ELR (cell line): ENCODE measurements around the gene OR13D1.
"Not testable (repeated sequence)": the region's sequence is repeated elsewhere in the genome, so short reads cannot be mapped to it uniquely, and the experiment has no call there.

Source experiments
- DNase-seq: peaks from one replicate; pipeline ENCODE4 v3.0.0-alpha.2; 2015; ENCODE audit warnings: low read depth

The OR13D1 gene

GRCh38 chr9:104694218-104694617 is at the start of gene OR13D1:
Gene OR13D1, plus strand, starts transcription at chr9:104694518. Its CDS starts 0 bp downstream, at chr9:104694518.
- no peak for DNase-seq

DNA sequence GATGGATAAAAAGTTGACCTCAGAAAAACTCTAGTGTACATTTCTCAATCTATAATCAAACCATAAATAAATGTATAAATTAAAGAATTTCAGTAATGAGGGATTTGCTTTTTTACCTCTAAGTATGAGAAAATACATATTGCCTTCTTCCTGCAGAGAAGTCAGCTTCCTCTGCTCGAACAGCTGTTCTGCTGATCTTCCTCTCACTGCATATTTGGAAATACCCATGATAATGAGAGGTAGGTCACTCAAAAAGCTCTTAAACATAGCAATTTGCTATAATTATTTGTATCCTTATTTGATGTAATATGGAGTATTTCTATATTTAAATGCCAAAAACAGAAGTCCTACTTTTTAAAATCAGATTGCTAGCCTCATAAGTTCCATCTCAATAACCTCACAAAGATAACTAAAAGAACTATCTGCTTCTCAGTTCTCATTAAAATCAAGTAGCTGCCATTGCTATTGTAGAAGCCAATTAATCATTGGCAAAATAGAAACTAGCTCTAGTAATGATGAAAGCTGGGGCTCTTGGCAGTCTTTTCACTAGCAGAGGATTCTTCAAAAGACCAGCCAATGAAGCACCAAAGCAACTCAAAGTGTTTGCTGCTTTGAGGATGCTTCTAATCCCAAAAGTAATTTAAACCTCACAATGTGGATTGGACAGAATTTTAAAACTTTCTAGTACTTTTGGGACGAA is 35.7 kb upstream of the OR13D1 start:
- no peak for DNase-seq

- DNase-seq = no peak
Measured at GRCh38 chr9:104675611-104676010, 18.7 kb upstream of the OR13D1 start.

- peak; percentile 72 for DNase-seq
Measured at GRCh38 chr9:104682642-104683041, 11.7 kb upstream of the OR13D1 start.

- DNase-seq = no peak
Measured at GRCh38 chr9:104686081-104686480, 8.2 kb upstream of the OR13D1 start.

GRCh38 chr9:104700306-104700705 is 6.0 kb downstream of the OR13D1 start:
- no peak for DNase-seq

DNA sequence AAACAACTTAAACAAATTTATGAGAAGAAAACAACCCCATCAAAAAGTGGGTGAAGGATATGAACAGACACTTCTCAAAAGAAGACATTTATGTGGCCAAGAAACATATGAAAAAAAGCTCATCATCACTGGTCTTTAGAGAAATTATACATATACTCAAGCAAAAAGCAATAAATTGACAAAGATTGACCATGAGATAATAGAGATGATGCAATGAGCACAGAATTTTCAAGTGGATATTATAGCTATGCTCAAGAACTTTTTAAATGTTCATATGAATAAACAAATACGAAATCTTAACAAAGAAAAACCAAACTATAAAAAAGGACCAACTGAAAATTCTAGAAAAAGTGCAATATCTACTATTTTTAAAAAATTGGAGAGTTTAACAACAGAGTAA is 14.4 kb downstream of the OR13D1 start:
- not testable (repeated sequence) for DNase-seq

- no peak for DNase-seq
Measured at GRCh38 chr9:104711604-104712003, 17.3 kb downstream of the OR13D1 start.

GRCh38 chr9:104725014-104725413 is 30.7 kb downstream of the OR13D1 start:
- DNase-seq = no peak

GRCh38 chr9:104738452-104738851 is 44.1 kb downstream of the OR13D1 start:
- DNase-seq = no peak

GRCh38 chr9:104740621-104741020 is 46.3 kb downstream of the OR13D1 start:
- peak; percentile 87 for DNase-seq

DNA sequence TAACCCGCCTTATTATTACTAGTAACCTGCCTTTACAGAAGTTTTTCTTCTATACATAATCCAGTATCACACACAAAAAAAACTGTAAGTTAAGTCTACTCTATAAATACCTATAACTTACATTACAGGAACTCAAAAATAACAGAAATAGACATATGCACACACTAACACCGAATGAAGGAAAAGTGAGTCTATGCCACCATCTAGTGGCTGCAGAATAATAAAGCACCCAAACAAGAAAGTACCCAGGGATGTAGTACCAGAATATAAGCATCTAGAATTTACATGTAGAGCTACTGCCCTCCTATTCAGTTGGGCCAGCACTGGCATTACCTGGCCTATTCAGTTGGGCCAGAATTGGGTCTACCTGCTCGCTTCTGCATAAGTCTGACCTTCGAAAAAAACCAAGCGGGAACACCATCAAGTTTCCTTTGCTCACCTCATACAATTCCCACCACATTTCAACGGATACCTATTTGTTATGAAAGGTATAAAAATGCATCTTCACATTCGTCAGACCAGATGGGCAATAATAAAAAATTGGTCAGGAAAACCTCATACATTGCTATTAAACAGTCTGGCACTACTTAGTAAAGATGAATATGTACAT is 49.2 kb downstream of the OR13D1 start:
- peak; percentile 72 for DNase-seq
